LNCaP clone FGC (cell line): Measurements from ENCODE around the gene SSTR5.

Source experiments
- DNase-seq: peaks from one replicate; pipeline ENCODE4 v3.0.0-alpha.2; 2011; ENCODE audit warnings: low read depth
- H3K4me3 ChIP-seq: 2 replicates; pipeline ENCODE4 v1.5.1; 2011; ENCODE audit warnings: mild to moderate bottlenecking, low read depth, low read length, control low read depth
- CTCF ChIP-seq: IDR thresholded peaks from 2 replicates; pipeline ENCODE4 v1.5.1; 2012; ENCODE audit warnings: mild to moderate bottlenecking; ENCODE audit not compliant: control insufficient read depth, insufficient read depth; ENCODE audit errors: extremely low read depth

SSTR5 gene

GRCh38 chr16:1078579-1079021, 6.1 kb downstream of the SSTR5 start:
- no peak for TF ChIP-seq CTCF
- H3K4me3 ChIP-seq: peak overlapping the region; percentile 4; the same call in 1 of the 2 replicates
- peak; percentile 79 for DNase-seq

GRCh38 chr16:1079341-1079740, 6.8 kb downstream of the SSTR5 start:
- DNase-seq: no peak
- H3K4me3 ChIP-seq: no peak overlapping the region
- TF ChIP-seq CTCF: no peak

- no peak for DNase-seq
- no peak for TF ChIP-seq CTCF
- no peak overlapping the region for H3K4me3 ChIP-seq
Measured at GRCh38 chr16:1079786-1080525, 7.4 kb downstream of the SSTR5 start.

- H3K4me3 ChIP-seq: no peak overlapping the region
- TF ChIP-seq CTCF: no peak
- DNase-seq: no peak
Measured at GRCh38 chr16:1080801-1081733, 8.5 kb downstream of the SSTR5 start.

- DNase-seq: no peak
- TF ChIP-seq CTCF: no peak
- no peak overlapping the region for H3K4me3 ChIP-seq
Measured at GRCh38 chr16:1081734-1082265, 9.3 kb downstream of the SSTR5 start.

- DNase-seq: no peak
- H3K4me3 ChIP-seq: no peak overlapping the region
- TF ChIP-seq CTCF: no peak
Measured at GRCh38 chr16:1082266-1082951, 9.9 kb downstream of the SSTR5 start.
